NCI-H187 treated with DMSO at 0.1 percent for 48 hours (cell line): ENCODE data around the gene RBM11.
"Not testable (repeated sequence)": the region's sequence is repeated elsewhere in the genome, so short reads cannot be mapped to it uniquely, and the experiment has no call there.

Source experiments
- DNase-seq: peaks from one replicate; lab custom pipeline; 2025; lab: John Stamatoyannopoulos, UW

RBM11 gene

GRCh38 chr21:14215971-14216641, at the start of gene RBM11:
RBM11 (plus strand) TSS chr21:14216157; CDS start chr21:14216187, 30 bp downstream.
- DNase-seq, result no peak

- DNase-seq, result not testable (repeated sequence)
These were observed 49.3 kb upstream of the RBM11 start for GRCh38 chr21:14166463-14167223.

- no peak for DNase-seq
These were observed 9.7 kb upstream of the RBM11 start for GRCh38 chr21:14206222-14206621.

GRCh38 chr21:14210738-14211137, 5.2 kb upstream of the RBM11 start, which contains the start of gene LIPI:
LIPI (minus strand) TSS chr21:14210955; CDS start chr21:14210845, 110 bp downstream.
- no peak for DNase-seq

GRCh38 chr21:14213164-14213563, 2.8 kb upstream of the RBM11 start:
- DNase-seq, result no peak

GRCh38 chr21:14223365-14223764, 7.4 kb downstream of the RBM11 start:
- no peak for DNase-seq

GRCh38 chr21:14229399-14229798, 13.4 kb downstream of the RBM11 start:
- DNase-seq, result no peak

GRCh38 chr21:14235101-14235500, 19.1 kb downstream of the RBM11 start:
- DNase-seq, result no peak

GRCh38 chr21:14236180-14236579, 20.2 kb downstream of the RBM11 start:
- DNase-seq, result no peak

GRCh38 chr21:14239281-14239680, 23.3 kb downstream of the RBM11 start:
- no peak for DNase-seq

GRCh38 chr21:14241297-14241696, 25.3 kb downstream of the RBM11 start:
- no peak for DNase-seq

GRCh38 chr21:14243461-14243860, 27.5 kb downstream of the RBM11 start:
- no peak for DNase-seq

GRCh38 chr21:14243874-14244273, 27.9 kb downstream of the RBM11 start:
- no peak for DNase-seq

- DNase-seq, result no peak
These were observed 29.0 kb downstream of the RBM11 start for GRCh38 chr21:14244911-14245310.

GRCh38 chr21:14245711-14246110, 29.8 kb downstream of the RBM11 start:
- no peak for DNase-seq

GRCh38 chr21:14251336-14251735, 35.4 kb downstream of the RBM11 start:
- DNase-seq, result no peak

- peak; percentile 29 for DNase-seq
These were observed 43.8 kb downstream of the RBM11 start for GRCh38 chr21:14259747-14260146.

GRCh38 chr21:14260174-14260764, 44.3 kb downstream of the RBM11 start:
- no peak for DNase-seq

GRCh38 chr21:14262039-14262438, 46.1 kb downstream of the RBM11 start:
- DNase-seq, result no peak

GRCh38 chr21:14263879-14264278, 47.9 kb downstream of the RBM11 start:
- DNase-seq, result no peak

GRCh38 chr21:14265023-14265422, 49.1 kb downstream of the RBM11 start:
- no peak for DNase-seq

- no peak for DNase-seq
These were observed 51.1 kb downstream of the RBM11 start for GRCh38 chr21:14267076-14267475.

GRCh38 chr21:14270631-14271030, 54.7 kb downstream of the RBM11 start:
- DNase-seq, result no peak
